Endometrial microvascular endothelial cells (primary cell): ENCODE data around the gene PPP2R3A. TPM values are rescaled to one million over a fixed set of nuclear protein-coding genes. Genes with fewer than 3 reads are reported as not detected.

Experiments
- in situ Hi-C: cut with HindIII; loops from 2 replicates; pipeline ENCODE4 v1.10.0; 2017; ENCODE audit warnings: low sequenced_read_pairs, low pct_unique_long_range_greater_than_20kb; ENCODE audit errors: inconsistent ontology term
- total RNA-seq: library from RNA; depleted of rRNA; stranded (reverse); fragments of >200 nt; gene quantifications from one replicate; pipeline ENCODE4 v1.2.3, GENCODE V29; 2015; ENCODE audit errors: inconsistent ontology term

PPP2R3A gene
- total RNA-seq, 1 donor from 2014 or later = 14.1 TPM

GRCh38 chr3:136008732-136009470 is 43.4 kb downstream of the PPP2R3A start:
- in situ Hi-C loops = no loop called here

GRCh38 chr3:136018876-136019275 is 53.3 kb downstream of the PPP2R3A start:
- in situ Hi-C loops = no loop called here

GRCh38 chr3:136021803-136022202 is 56.3 kb downstream of the PPP2R3A start:
- in situ Hi-C loops = no loop called here

- in situ Hi-C loops = no loop called here
Measured at GRCh38 chr3:136022529-136023263, 57.2 kb downstream of the PPP2R3A start.

GRCh38 chr3:136023264-136023978 is 57.9 kb downstream of the PPP2R3A start:
- in situ Hi-C loops = no loop called here

GRCh38 chr3:136036306-136036705 is 70.8 kb downstream of the PPP2R3A start:
- in situ Hi-C loops = no loop called here

- in situ Hi-C loops = no loop called here
Measured at GRCh38 chr3:136038668-136039067, 73.1 kb downstream of the PPP2R3A start.

- in situ Hi-C loops = no loop called here
Measured at GRCh38 chr3:136042608-136043221, 77.2 kb downstream of the PPP2R3A start.

GRCh38 chr3:136044980-136045745 is 79.6 kb downstream of the PPP2R3A start:
- in situ Hi-C loops = no loop called here

GRCh38 chr3:136048068-136048467 is 82.5 kb downstream of the PPP2R3A start:
- in situ Hi-C loops = no loop called here

GRCh38 chr3:136050250-136050649 is 84.7 kb downstream of the PPP2R3A start:
- in situ Hi-C loops = no loop called here

GRCh38 chr3:136055491-136055890 is 90.0 kb downstream of the PPP2R3A start:
- in situ Hi-C loops = no loop called here

- in situ Hi-C loops = no loop called here
Measured at GRCh38 chr3:136067211-136067610, 101.7 kb downstream of the PPP2R3A start.

GRCh38 chr3:136068708-136069107 is 103.2 kb downstream of the PPP2R3A start:
- in situ Hi-C loops = no loop called here

- in situ Hi-C loops = no loop called here
Measured at GRCh38 chr3:136069933-136070332, 104.4 kb downstream of the PPP2R3A start.

- in situ Hi-C loops = no loop called here
Measured at GRCh38 chr3:136070334-136070733, 104.8 kb downstream of the PPP2R3A start.

- in situ Hi-C loops = no loop called here
Measured at GRCh38 chr3:136070953-136071949, 105.7 kb downstream of the PPP2R3A start.
